OCI-LY3 (cell line): ENCODE measurements around the gene CSF3.

ENCODE experiments used
- EZH2phosphoT487 ChIP-seq: fragments of 200-600 bp; shearing (Covaris generic); IDR thresholded peaks from 2 replicates; pipeline ENCODE4 v1.6.1; 2018; ENCODE audit warnings: antibody characterized with exemption, mixed run types, low read depth
- TF ChIP-seq, protein P1 (sequence below): fragments of 200-600, 300-600 bp; sonication (generic); IDR thresholded peaks from 2 replicates; pipeline ENCODE4 v1.5.1; 2014; ENCODE audit warnings: antibody characterized with exemption, low read length, low read depth

DNA sequence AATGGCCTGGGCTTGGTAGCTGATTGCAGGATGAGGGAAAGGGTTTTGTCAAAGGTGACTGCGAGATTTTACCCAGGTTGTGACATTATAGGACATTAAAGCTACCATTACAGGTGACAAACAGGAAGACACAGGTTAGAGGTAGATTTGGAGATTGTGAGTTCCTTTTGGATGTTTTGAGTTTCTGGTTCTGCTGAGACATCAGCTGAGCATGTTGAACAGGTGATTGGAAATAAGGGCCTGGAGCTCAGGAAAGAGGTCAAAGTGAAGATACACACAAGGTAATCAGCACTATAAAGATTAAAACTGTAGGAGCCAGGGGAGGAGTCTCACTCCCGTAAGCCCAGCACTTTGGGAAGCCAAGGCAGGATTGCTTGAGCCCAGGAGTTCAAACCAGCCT is 46.5 kb upstream of the CSF3 start:
- TF ChIP-seq, protein P1, sequence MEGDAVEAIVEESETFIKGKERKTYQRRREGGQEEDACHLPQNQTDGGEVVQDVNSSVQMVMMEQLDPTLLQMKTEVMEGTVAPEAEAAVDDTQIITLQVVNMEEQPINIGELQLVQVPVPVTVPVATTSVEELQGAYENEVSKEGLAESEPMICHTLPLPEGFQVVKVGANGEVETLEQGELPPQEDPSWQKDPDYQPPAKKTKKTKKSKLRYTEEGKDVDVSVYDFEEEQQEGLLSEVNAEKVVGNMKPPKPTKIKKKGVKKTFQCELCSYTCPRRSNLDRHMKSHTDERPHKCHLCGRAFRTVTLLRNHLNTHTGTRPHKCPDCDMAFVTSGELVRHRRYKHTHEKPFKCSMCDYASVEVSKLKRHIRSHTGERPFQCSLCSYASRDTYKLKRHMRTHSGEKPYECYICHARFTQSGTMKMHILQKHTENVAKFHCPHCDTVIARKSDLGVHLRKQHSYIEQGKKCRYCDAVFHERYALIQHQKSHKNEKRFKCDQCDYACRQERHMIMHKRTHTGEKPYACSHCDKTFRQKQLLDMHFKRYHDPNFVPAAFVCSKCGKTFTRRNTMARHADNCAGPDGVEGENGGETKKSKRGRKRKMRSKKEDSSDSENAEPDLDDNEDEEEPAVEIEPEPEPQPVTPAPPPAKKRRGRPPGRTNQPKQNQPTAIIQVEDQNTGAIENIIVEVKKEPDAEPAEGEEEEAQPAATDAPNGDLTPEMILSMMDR = no peak
- no peak for TF ChIP-seq EZH2phosphoT487
